ENCODE results near the gene NR1D1.

- no peak for TF ChIP-seq CTCF (IDR thresholded peaks at IDR 0.05; ENCODE audit: low read depth, low read length, poor library complexity, severe bottlenecking)
- no peak for TF ChIP-seq EZH2phosphoT487 (IDR thresholded peaks at IDR 0.05; ENCODE audit: borderline replicate concordance, low read length)
Measured at GRCh38 chr17:40095944-40096791, 4.2 kb downstream of the NR1D1 start.

Data from DOHH2 (cell line).